M059J (cell line): Measurements from ENCODE around the gene PKDREJ. TPM values are rescaled to one million over a fixed set of nuclear protein-coding genes. Genes with fewer than 3 reads are reported as not detected.

ENCODE experiments used
- total RNA-seq: library from RNA; depleted of rRNA; stranded (reverse); fragments of >200 nt; shearing (Covaris generic); gene quantifications from 2 replicates; pipeline ENCODE4 v1.2.3, GENCODE V29; 2014; rRNA removed

PKDREJ gene
- total RNA-seq, 1 experiment from 2014 or later = not detected

Other genes starting within 250 kb of the PKDREJ start
- gene PPARA, start 112.8 kb downstream of the PKDREJ start, total RNA-seq = 10.0 and 18.1 TPM in 2 replicates
- 3.1 and 5.3 TPM in 2 replicates for gene CDPF1, start 13.1 kb downstream of the PKDREJ start, total RNA-seq
- 20.0 and 50.0 TPM in 2 replicates for gene TTC38, start 4.7 kb upstream of the PKDREJ start, total RNA-seq
- 19.8 and 26.7 TPM in 2 replicates for gene GTSE1, start 33.5 kb upstream of the PKDREJ start, total RNA-seq
- gene TRMU, start 72.4 kb upstream of the PKDREJ start, total RNA-seq = 29.6 and 45.2 TPM in 2 replicates